GM06990 (cell line): ENCODE results near the gene GABRG3.

ENCODE experiments used
- DNase-seq: peaks from one replicate; pipeline ENCODE4 v3.0.0-alpha.2; 2011; ENCODE audit not compliant: insufficient read length; ENCODE audit errors: extremely low read depth
- H3K27me3 ChIP-seq: replicated peaks from 2 replicates; pipeline ENCODE4 v1.6.0; 2011; ENCODE audit warnings: low read length; ENCODE audit not compliant: control insufficient read depth, insufficient read depth
- H3K36me3 ChIP-seq: 2 replicates; pipeline ENCODE4 v1.5.1; 2011; ENCODE audit warnings: low read length; ENCODE audit not compliant: control insufficient read depth, insufficient read depth
- H3K4me3 ChIP-seq: replicated peaks from 2 replicates; pipeline ENCODE4 v1.5.1; 2011; ENCODE audit warnings: low read depth, mild to moderate bottlenecking, control low read depth, low read length
- CTCF ChIP-seq: IDR thresholded peaks from 2 replicates; pipeline ENCODE4 v1.5.1; 2011; ENCODE audit warnings: low read length, control low read depth, mild to moderate bottlenecking, inconsistent platforms; ENCODE audit not compliant: insufficient read depth, poor library complexity, severe bottlenecking

GABRG3 gene

GRCh38 chr15:27352136-27352535 is 381.2 kb downstream of the GABRG3 start:
- H3K36me3 ChIP-seq = no peaks in the 10 kb centered on the region
- TF ChIP-seq CTCF = no peak
- H3K4me3 ChIP-seq = no peak overlapping the region
- no peaks in the 10 kb centered on the region for H3K27me3 ChIP-seq
- no peak for DNase-seq

- Histone ChIP-seq H3K4me3 (no peak overlapping the region), H3K36me3 (no peaks in the 10 kb centered on the region), H3K27me3 (no peaks in the 10 kb centered on the region)
- no peak for DNase-seq
- TF ChIP-seq CTCF = no peak
Measured at GRCh38 chr15:27353856-27354255, 382.9 kb downstream of the GABRG3 start.

- Histone ChIP-seq H3K4me3 (no peak overlapping the region), H3K27me3 (no peaks in the 10 kb centered on the region), H3K36me3 (no peaks in the 10 kb centered on the region)
- DNase-seq = no peak
- peak; percentile 49 for TF ChIP-seq CTCF
Measured at GRCh38 chr15:27358751-27359434, 387.9 kb downstream of the GABRG3 start.

- TF ChIP-seq CTCF = no peak
- H3K4me3 ChIP-seq = no peak overlapping the region
- no peaks in the 10 kb centered on the region for H3K27me3 ChIP-seq
- no peak for DNase-seq
- no peaks in the 10 kb centered on the region for H3K36me3 ChIP-seq
Measured at GRCh38 chr15:27359586-27359985, 388.6 kb downstream of the GABRG3 start.

GRCh38 chr15:27360316-27360715 is 389.3 kb downstream of the GABRG3 start:
- no peak for TF ChIP-seq CTCF
- no peak overlapping the region for H3K4me3 ChIP-seq
- no peak for DNase-seq
- no peaks in the 10 kb centered on the region for H3K27me3 ChIP-seq
- H3K36me3 ChIP-seq = no peaks in the 10 kb centered on the region

GRCh38 chr15:27361438-27361837 is 390.5 kb downstream of the GABRG3 start:
- Histone ChIP-seq H3K27me3 (no peaks in the 10 kb centered on the region), H3K36me3 (no peaks in the 10 kb centered on the region), H3K4me3 (no peak overlapping the region)
- DNase-seq = no peak
- no peak for TF ChIP-seq CTCF
